AG08396 (cell line): ENCODE measurements around the gene CDCA5.

ENCODE experiments used
- DNase-seq: peaks from one replicate; pipeline ENCODE4 v3.0.0; 2012; ENCODE audit warnings: low spot score, mixed read lengths

The CDCA5 gene

GRCh38 chr11:65071907-65072630 is 11.8 kb downstream of the CDCA5 start:
- DNase-seq, result no peak

- no peak for DNase-seq
These were observed 14.6 kb downstream of the CDCA5 start for GRCh38 chr11:65069217-65069616.

- no peak for DNase-seq
These were observed 16.4 kb downstream of the CDCA5 start for GRCh38 chr11:65067446-65067845.

GRCh38 chr11:65066805-65067291 is 17.0 kb downstream of the CDCA5 start:
- no peak for DNase-seq

GRCh38 chr11:65066315-65066714 is 17.5 kb downstream of the CDCA5 start:
- no peak for DNase-seq

GRCh38 chr11:65065851-65066250 is 18.0 kb downstream of the CDCA5 start:
- no peak for DNase-seq

- DNase-seq, result no peak
These were observed 19.0 kb downstream of the CDCA5 start for GRCh38 chr11:65064847-65065240.

GRCh38 chr11:65063532-65063931 is 20.3 kb downstream of the CDCA5 start:
- no peak for DNase-seq

- no peak for DNase-seq
These were observed 22.9 kb downstream of the CDCA5 start for GRCh38 chr11:65060913-65061408.

- no peak for DNase-seq
These were observed 23.6 kb downstream of the CDCA5 start for GRCh38 chr11:65059959-65060824.

- DNase-seq, result no peak
These were observed 24.3 kb downstream of the CDCA5 start for GRCh38 chr11:65059523-65059922.

GRCh38 chr11:65058419-65059054 is 25.3 kb downstream of the CDCA5 start, which contains the start of gene NAALADL1:
TSS of gene NAALADL1 (minus strand) at chr11:65058553. CDS start at chr11:65058521, 32 bp downstream.
- no peak for DNase-seq

GRCh38 chr11:65058012-65058411 is 25.8 kb downstream of the CDCA5 start:
- DNase-seq, result no peak

GRCh38 chr11:65057526-65057925 is 26.3 kb downstream of the CDCA5 start:
- no peak for DNase-seq

- DNase-seq, result no peak
These were observed 26.8 kb downstream of the CDCA5 start for GRCh38 chr11:65056999-65057398.

- DNase-seq, result no peak
These were observed 28.3 kb downstream of the CDCA5 start for GRCh38 chr11:65055538-65055937.

GRCh38 chr11:65053827-65054508 is 29.9 kb downstream of the CDCA5 start:
- no peak for DNase-seq

- DNase-seq, result no peak
These were observed 32.4 kb downstream of the CDCA5 start for GRCh38 chr11:65051398-65051858.

- DNase-seq, result peak; percentile 54
These were observed 36.0 kb downstream of the CDCA5 start for GRCh38 chr11:65047581-65048422.

GRCh38 chr11:65045728-65046127 is 38.1 kb downstream of the CDCA5 start:
- DNase-seq, result no peak

GRCh38 chr11:65045061-65045460 is 38.8 kb downstream of the CDCA5 start:
- DNase-seq, result no peak
